ENCODE results near the gene NEAT1. TPM values are rescaled to one million over a fixed set of nuclear protein-coding genes. Genes with fewer than 3 reads are reported as not detected.

NEAT1 gene
- total and polyA plus RNA-seq, 8 donors: 295 to 2,770 (median 695) TPM

DNA sequence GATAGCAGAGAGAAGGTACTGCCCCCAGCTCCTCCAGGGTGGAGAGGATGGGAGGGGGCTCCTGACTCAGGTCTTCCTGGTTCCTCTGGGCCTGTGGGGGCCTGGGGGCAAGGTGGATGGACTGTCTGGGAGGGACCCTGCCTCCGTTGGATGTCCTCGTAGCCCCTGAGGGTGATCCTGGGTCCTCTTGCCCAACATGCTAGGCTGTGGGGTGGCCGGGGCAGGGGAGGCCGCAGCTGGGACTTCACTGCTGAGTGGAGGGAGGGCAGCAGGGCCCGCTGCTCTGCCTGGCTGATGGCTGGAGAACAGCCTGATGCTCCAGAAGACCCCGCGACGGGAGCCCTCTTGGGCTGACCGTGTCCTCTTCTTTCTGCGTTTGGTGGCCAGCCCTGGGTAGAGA lies 22.8 kb upstream of the NEAT1 start:
- no peaks in the 10 kb centered on the region for H3K4me1 ChIP-seq
- no peak for ATAC-seq
- no peak overlapping the region for H3K27ac ChIP-seq
- TF ChIP-seq, protein P1, sequence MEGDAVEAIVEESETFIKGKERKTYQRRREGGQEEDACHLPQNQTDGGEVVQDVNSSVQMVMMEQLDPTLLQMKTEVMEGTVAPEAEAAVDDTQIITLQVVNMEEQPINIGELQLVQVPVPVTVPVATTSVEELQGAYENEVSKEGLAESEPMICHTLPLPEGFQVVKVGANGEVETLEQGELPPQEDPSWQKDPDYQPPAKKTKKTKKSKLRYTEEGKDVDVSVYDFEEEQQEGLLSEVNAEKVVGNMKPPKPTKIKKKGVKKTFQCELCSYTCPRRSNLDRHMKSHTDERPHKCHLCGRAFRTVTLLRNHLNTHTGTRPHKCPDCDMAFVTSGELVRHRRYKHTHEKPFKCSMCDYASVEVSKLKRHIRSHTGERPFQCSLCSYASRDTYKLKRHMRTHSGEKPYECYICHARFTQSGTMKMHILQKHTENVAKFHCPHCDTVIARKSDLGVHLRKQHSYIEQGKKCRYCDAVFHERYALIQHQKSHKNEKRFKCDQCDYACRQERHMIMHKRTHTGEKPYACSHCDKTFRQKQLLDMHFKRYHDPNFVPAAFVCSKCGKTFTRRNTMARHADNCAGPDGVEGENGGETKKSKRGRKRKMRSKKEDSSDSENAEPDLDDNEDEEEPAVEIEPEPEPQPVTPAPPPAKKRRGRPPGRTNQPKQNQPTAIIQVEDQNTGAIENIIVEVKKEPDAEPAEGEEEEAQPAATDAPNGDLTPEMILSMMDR (IDR thresholded peaks at IDR 0.05): no peak
- peaks cover 0 to 44% (median 26%) of the 10 kb centered on the region in 3 donors for H3K36me3 ChIP-seq
- no peak for FAIRE-seq
- intact Hi-C loops (cut with DNase I): no loop called here
- peak in 2 of 6 donors; percentile 49 to 58 for DNase-seq
- no peaks in the 10 kb centered on the region for H3K27me3 ChIP-seq
- no peak overlapping the region for H3K4me3 ChIP-seq
- no peaks in the 10 kb centered on the region for H3K9me3 ChIP-seq
- 94% methylated on average over 10 of the region's 10 CpGs for WGBS, 2 donors

DNA sequence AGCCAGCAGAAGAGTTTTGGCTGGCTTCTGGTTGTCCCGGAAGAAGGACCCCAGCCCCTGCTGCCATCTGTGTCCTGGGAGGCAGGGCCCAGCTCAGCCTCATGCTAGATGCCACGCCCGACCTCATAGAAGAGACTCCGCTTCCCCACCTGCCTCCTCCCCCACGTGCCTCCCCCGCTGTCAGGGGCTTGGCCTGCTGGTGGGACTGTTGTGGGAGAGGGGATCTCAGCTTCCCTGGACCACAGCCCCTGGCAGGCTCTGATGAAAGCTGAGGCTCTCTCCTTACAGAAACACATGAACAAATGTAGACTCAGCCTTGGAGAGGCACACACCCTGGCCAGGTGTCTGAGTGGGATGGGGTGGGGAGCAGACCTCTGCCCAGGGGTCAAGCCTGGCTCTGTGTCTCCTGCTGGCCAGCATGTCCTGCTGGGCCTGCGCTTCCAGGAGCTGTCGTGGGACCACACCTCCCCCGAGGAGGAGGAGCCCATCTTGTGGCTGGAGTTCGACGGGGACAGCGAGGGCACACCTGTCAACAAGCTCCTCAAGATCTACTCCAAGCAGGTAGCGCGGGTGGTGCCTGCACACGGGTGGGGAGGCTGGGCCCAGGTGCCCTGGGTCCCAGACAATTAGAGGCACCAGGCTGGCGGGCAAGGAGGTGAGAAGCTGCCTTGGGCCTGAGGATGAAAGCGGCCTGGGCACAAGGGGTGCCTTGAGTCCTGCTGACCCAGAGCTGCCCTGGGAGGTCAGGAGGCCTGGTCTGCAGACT lies 22.1 kb upstream of the NEAT1 start:
- intact Hi-C loops (cut with DNase I): no loop called here
- no peak for ATAC-seq
- peaks cover 0 to 49% (median 30%) of the 10 kb centered on the region in 3 donors for H3K36me3 ChIP-seq

GRCh38 chr11:65401073-65401802 lies 21.4 kb upstream of the NEAT1 start:
- Histone ChIP-seq H3K9me3 (no peaks in the 10 kb centered on the region), H3K4me1 (no peaks in the 10 kb centered on the region), H3K27ac (no peak overlapping the region), H3K27me3 (no peaks in the 10 kb centered on the region), H3K36me3 (peaks cover 0 to 56% (median 27%) of the 10 kb centered on the region in 3 donors), H3K4me3 (no peak overlapping the region)
- no peak for FAIRE-seq
- WGBS, 2 donors: 84% methylated on average over 13 to 16 of the region's 16 CpGs
- intact Hi-C loops (cut with DNase I): no loop called here
- ATAC-seq: no peak
- DNase-seq: no peak
- TF ChIP-seq, protein P1 (IDR thresholded peaks at IDR 0.05): no peak

More for the DNA sequence above, 22.1 kb upstream of the NEAT1 start:
- FAIRE-seq: no peak
- 87 to 90% methylated on average over 17 of the region's 17 CpGs for WGBS, 2 donors
- no peak overlapping the region for H3K27ac ChIP-seq
- TF ChIP-seq, protein P1 (IDR thresholded peaks at IDR 0.05): no peak
- peak in 2 of 6 donors; percentile 34 to 62 for DNase-seq
- H3K4me3 ChIP-seq: no peak overlapping the region
- H3K4me1 ChIP-seq: no peaks in the 10 kb centered on the region
- no peaks in the 10 kb centered on the region for H3K27me3 ChIP-seq
- no peaks in the 10 kb centered on the region for H3K9me3 ChIP-seq

DNA sequence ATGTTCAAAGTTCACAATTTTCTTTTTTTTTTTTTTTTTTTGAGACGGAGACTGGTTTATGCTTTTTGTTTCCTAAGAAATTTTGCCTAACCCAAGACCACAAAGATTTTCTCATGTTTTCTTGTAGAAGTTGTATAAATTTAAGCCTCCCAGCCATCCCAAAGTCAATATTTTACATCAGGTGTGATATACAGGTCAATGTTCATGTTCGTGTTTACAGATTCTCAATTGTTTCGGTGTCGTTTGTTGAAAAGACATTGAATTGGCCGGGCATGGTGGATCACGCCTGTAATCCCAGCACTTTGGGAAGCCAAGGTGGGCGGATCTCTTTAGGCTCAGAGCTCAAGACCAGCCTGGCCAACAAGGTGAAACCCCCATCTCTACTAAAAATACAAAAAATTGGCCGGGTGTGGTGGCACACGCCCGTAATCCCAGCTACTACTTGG lies 20.8 kb upstream of the NEAT1 start:
- DNase-seq: no peak
- no peaks in the 10 kb centered on the region for H3K4me1 ChIP-seq
- H3K9me3 ChIP-seq: no peaks in the 10 kb centered on the region
- peaks cover 4 to 58% (median 27%) of the 10 kb centered on the region in 3 donors for H3K36me3 ChIP-seq
- ATAC-seq: no peak
- no peak overlapping the region for H3K27ac ChIP-seq
- intact Hi-C loops (cut with DNase I): no loop called here
- H3K27me3 ChIP-seq: no peaks in the 10 kb centered on the region
- FAIRE-seq: no peak
- no peak overlapping the region for H3K4me3 ChIP-seq
- TF ChIP-seq, protein P1 (IDR thresholded peaks at IDR 0.05): no peak
- WGBS, 2 donors: 76 to 82% methylated on average over 10 of the region's 10 CpGs

Measured in pancreas (tissue), 10 donors.